Measurements from ENCODE around the gene LRRC9. TPM values are rescaled to one million over a fixed set of nuclear protein-coding genes. Genes with fewer than 3 reads are reported as not detected.

Gene LRRC9
- total and polyA plus RNA-seq, 2 donors (not counting 3 experiments of a cell fraction or from before 2014, with no cell fraction given) = not detected

DNA sequence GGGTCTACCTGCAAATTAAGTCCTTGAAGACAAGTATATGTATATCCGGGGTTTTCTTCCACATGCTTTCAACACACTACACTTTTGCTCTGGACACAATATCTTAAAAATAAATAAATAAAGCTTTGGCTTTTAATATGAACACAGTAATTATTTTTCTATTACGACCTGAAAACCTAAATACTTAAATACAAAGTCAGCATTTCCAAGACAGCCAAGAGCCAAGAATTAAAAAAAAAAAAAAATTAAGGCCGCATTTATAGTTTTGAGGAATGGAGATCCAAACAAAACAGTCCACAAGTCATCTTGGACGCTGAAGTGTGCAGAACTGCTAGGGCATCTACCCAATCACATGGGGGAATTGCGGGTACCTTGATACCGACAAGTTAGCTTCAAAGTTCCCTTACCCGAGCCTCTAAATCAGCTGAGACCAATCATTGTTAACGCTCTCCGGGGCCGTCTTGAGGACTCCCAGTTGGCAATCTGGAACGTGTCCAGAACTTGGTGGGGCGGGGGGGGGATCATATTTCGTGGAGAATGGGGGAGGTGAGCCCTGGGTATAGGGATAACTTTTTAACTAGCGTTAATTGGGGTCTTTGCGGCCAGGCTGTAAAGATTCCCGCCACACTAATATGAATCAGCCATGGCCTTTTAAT, 171.0 kb downstream of the LRRC9 start:
- intact Hi-C loops (cut with micrococcal nuclease) = loop anchor here (1.0 to 5.0 kb wide), 4 partner anchors 61 to 609 kb away; partner anchors contain the start of genes DHRS7, JKAMP and L3HYPDH
- Histone ChIP-seq H3K27me3 (ENCODE audit: control insufficient read depth in 2 of 2, insufficient read depth in 2 of 2, low read length in 2 of 2) (no peaks in the 10 kb centered on the region), H3K4me2 (ENCODE audit: insufficient read depth, low read length) (peak overlapping the region; percentile 91), H3K79me2 (ENCODE audit: control insufficient read depth, insufficient read depth, low read length) (peaks cover 37% of the 10 kb centered on the region), H4K20me1 (replicated peaks; ENCODE audit: control insufficient read depth, extremely low read depth, insufficient read depth, low read length) (no peaks in the 10 kb centered on the region), H3K9me3 (replicated peaks; ENCODE audit: control insufficient read depth, insufficient read depth, low read length) (no peaks in the 10 kb centered on the region), H3K9ac (replicated peaks; ENCODE audit: extremely low read depth, insufficient read depth, low read length) (peak overlapping the region; percentile 98), H3K9me1 (replicated peaks; ENCODE audit: control insufficient read depth, extremely low read depth, insufficient read depth, low read length) (no peaks in the 10 kb centered on the region), H3K4me3 (replicated peaks in 1 of 3; ENCODE audit: insufficient read depth in 1 of 3, low read depth in 1 of 3, low read length in 3 of 3) (peak overlapping the region; percentile 68 to 86 (median 86)), H3K4me1 (ENCODE audit: control insufficient read depth, extremely low read depth, insufficient read depth, low read length) (peaks cover 25% of the 10 kb centered on the region), H3K27ac (ENCODE audit: insufficient read depth, low read depth, low read length) (peak overlapping the region; percentile 93), H3K36me3 (ENCODE audit: control insufficient read depth in 2 of 2, extremely low read depth in 1 of 2, insufficient read depth in 2 of 2, low read length in 2 of 2) (no peaks in the 10 kb centered on the region), H2AFZ (ENCODE audit: low read depth, low read length) (peak overlapping the region; percentile 91)
- dilution Hi-C loops (cut with MboI; ENCODE audit: extremely low pct_ligation_motif_present, low sequenced_read_pairs) = no loop called here
- FAIRE-seq (no peak), DNase-seq (ENCODE audit: low read depth, low spot score) (peak; percentile 67)
- ChIA-PET POLR2A (interaction anchor here (0.6 kb wide), 1 partner anchor 472 kb away, joined by 5 read pairs; no protein-coding TSS in a partner anchor), CTCF (interaction anchor here (1.5 to 3.0 kb wide), 2 partner anchors 11 to 93 kb away, joined by 6 to 15 read pairs; no protein-coding TSS in a partner anchor)
- TF ChIP-seq POLR2A (IDR thresholded peaks at IDR 0.05; ENCODE audit: low read depth, low read length) (no peak), FOS (IDR thresholded peaks at IDR 0.05; ENCODE audit: borderline replicate concordance, insufficient read depth, low read length) (no peak), POLR2AphosphoS5 (IDR thresholded peaks at IDR 0.05; ENCODE audit: insufficient read depth, low read depth, low read length) (no peak), MAX (IDR thresholded peaks at IDR 0.05; ENCODE audit: insufficient read depth, insufficient read length) (no peak), JUN (IDR thresholded peaks at IDR 0.05; ENCODE audit: borderline replicate concordance, insufficient read depth, insufficient read length, low read depth) (no peak), GATA2 (IDR thresholded peaks at IDR 0.05; ENCODE audit: insufficient read depth, insufficient read length, low read depth, low read length) (no peak), MYC (IDR thresholded peaks at IDR 0.05; ENCODE audit: low read depth, low read length) (no peak), EZH2 (IDR thresholded peaks at IDR 0.05; ENCODE audit: borderline replicate concordance, low read depth, low read length, severe bottlenecking) (no peak)
- TF ChIP-seq, protein P1, sequence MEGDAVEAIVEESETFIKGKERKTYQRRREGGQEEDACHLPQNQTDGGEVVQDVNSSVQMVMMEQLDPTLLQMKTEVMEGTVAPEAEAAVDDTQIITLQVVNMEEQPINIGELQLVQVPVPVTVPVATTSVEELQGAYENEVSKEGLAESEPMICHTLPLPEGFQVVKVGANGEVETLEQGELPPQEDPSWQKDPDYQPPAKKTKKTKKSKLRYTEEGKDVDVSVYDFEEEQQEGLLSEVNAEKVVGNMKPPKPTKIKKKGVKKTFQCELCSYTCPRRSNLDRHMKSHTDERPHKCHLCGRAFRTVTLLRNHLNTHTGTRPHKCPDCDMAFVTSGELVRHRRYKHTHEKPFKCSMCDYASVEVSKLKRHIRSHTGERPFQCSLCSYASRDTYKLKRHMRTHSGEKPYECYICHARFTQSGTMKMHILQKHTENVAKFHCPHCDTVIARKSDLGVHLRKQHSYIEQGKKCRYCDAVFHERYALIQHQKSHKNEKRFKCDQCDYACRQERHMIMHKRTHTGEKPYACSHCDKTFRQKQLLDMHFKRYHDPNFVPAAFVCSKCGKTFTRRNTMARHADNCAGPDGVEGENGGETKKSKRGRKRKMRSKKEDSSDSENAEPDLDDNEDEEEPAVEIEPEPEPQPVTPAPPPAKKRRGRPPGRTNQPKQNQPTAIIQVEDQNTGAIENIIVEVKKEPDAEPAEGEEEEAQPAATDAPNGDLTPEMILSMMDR (IDR thresholded peaks at IDR 0.05; ENCODE audit: extremely low read depth in 1 of 2, insufficient read depth in 1 of 2, low read depth in 1 of 2, low read length in 2 of 2) = no peak
- BruUV-seq (replicated peaks) = no TSS peak
